Transverse colon (tissue), 4 donors: ENCODE results near the gene ST8SIA5.

ENCODE experiments used
- EP300 ChIP-seq: sonication (generic); formaldehyde crosslinking; IDR thresholded peaks from one replicate; pipeline ENCODE4 v1.6.1; 2017; ENCODE audit warnings: antibody characterized with exemption, low read depth
- POLR2A ChIP-seq: fragments of 450-650 bp; IDR thresholded peaks from one replicate; pipeline ENCODE4 v1.6.1; 2016; ENCODE audit warnings: antibody characterized with exemption, mild to moderate bottlenecking, moderate library complexity
- POLR2AphosphoS5 ChIP-seq, 3 donors: sonication (generic); formaldehyde crosslinking; IDR thresholded peaks; one replicate each; pipeline ENCODE4 v1.6.1; 2016; ENCODE audit warnings: antibody characterized with exemption in 3 of 3
- TF ChIP-seq, protein P1 (sequence below), 5 experiments: fragments of 200-600 bp in 3 of 5; fragments of 450-650 bp in 2 of 5; sonication (generic) in 3 of 5; IDR thresholded peaks; 1 replicate in 2 of 5; 2 replicates in 3 of 5; pipeline ENCODE4 v1.5.1; 2016 to 2017; ENCODE audit warnings: antibody characterized with exemption in 5 of 5, inconsistent platforms in 3 of 5, mild to moderate bottlenecking in 2 of 5, moderate library complexity in 1 of 5

DNA sequence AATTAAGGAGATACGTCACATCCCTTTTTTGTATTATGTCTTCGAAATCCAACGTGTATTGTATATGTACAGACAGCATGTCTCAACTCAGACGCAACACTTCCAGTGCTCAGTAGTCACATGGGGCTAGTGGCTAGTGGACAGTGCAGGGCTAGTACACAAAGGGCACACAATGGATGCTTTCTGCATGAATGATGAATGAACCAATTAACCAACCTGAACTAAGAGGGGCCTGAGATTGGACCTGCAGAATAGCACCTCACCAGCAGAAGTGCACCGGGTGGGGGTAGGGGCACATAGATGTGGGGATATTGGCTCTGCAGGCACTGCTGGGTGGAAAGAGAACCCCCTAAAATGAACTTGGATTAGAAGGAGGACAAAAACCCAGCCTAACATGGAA lies 20.7 kb downstream of the ST8SIA5 start:
- no peak for TF ChIP-seq EP300
- TF ChIP-seq, protein P1, sequence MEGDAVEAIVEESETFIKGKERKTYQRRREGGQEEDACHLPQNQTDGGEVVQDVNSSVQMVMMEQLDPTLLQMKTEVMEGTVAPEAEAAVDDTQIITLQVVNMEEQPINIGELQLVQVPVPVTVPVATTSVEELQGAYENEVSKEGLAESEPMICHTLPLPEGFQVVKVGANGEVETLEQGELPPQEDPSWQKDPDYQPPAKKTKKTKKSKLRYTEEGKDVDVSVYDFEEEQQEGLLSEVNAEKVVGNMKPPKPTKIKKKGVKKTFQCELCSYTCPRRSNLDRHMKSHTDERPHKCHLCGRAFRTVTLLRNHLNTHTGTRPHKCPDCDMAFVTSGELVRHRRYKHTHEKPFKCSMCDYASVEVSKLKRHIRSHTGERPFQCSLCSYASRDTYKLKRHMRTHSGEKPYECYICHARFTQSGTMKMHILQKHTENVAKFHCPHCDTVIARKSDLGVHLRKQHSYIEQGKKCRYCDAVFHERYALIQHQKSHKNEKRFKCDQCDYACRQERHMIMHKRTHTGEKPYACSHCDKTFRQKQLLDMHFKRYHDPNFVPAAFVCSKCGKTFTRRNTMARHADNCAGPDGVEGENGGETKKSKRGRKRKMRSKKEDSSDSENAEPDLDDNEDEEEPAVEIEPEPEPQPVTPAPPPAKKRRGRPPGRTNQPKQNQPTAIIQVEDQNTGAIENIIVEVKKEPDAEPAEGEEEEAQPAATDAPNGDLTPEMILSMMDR (IDR thresholded peaks at IDR 0.05): no peak
- no peak for TF ChIP-seq POLR2A
- no peak for TF ChIP-seq POLR2AphosphoS5 (IDR thresholded peaks at IDR 0.05)
